Esophagus squamous epithelium (tissue), 5 donors: ENCODE results near the gene ZNF341. TPM values are rescaled to one million over a fixed set of nuclear protein-coding genes. Genes with fewer than 3 reads are reported as not detected.

ENCODE experiments used
- DNase-seq: peaks from one replicate; lab custom pipeline; 2025; lab: John Stamatoyannopoulos, UW
- H3K27ac ChIP-seq, 4 donors: fragments of 200-600 bp; sonication (generic); one replicate each; pipeline ENCODE4 v1.5.1; 2016 to 2019; ENCODE audit warnings: mild to moderate bottlenecking in 1 of 4
- H3K27me3 ChIP-seq, 4 donors: fragments of 200-600 bp; sonication (generic); 1 replicate in 3 of 4; 2 replicates in 1 of 4; pipeline versions ENCODE4 v1.5.1 to v1.6.0; 2017 to 2021; ENCODE audit warnings: antibody characterized with exemption in 1 of 4
- H3K36me3 ChIP-seq, 3 donors: fragments of 200-600 bp; sonication (generic); one replicate each; pipeline ENCODE4 v1.5.1; 2016 to 2019
- H3K4me1 ChIP-seq, 3 donors: fragments of 200-600 bp; sonication (generic); one replicate each; pipeline ENCODE4 v1.5.1; 2017 to 2019
- H3K4me3 ChIP-seq, 4 donors: fragments of 200-600 bp; sonication (generic); 1 replicate in 3 of 4; 2 replicates in 1 of 4; pipeline ENCODE4 v1.5.1; 2016 to 2019; ENCODE audit warnings: mild to moderate bottlenecking in 2 of 4, moderate library complexity in 1 of 4
- H3K9me3 ChIP-seq, 3 donors: fragments of 200-600 bp; sonication (generic); one replicate each; pipeline ENCODE4 v1.5.1; 2016 to 2019
- POLR2A ChIP-seq, 4 donors: fragments of 450-650 bp; IDR thresholded peaks; one replicate each; pipeline ENCODE4 v1.6.1; 2017; ENCODE audit warnings: antibody characterized with exemption in 4 of 4, mild to moderate bottlenecking in 4 of 4, moderate library complexity in 3 of 4
- WGBS, 2 donors: methylation state at CpG; one replicate each; pipeline ENCODE4 v1.1.5; 2018; 5-methylcytosine and 5-hydroxymethylcytosine counted together
- intact Hi-C: fragments of 100-400 bp; cut with DNase I; formaldehyde crosslinking; loops from one replicate; pipeline ENCODE4 v1.15.0; 2022
- total RNA-seq, 4 donors: library from RNA; depleted of rRNA; stranded (reverse); fragments of >200 nt; gene quantifications; one replicate each; pipeline ENCODE4 v1.1.0, GENCODE V29; 2016
- TF ChIP-seq, protein P1 (sequence below), 6 experiments: fragments of 450-650 bp in 4 of 6; fragments of 200-600 bp in 2 of 6; sonication (generic) in 2 of 6; IDR thresholded peaks; one replicate each; pipeline ENCODE4 v1.5.1; 2016 to 2019; ENCODE audit warnings: antibody characterized with exemption in 6 of 6, mild to moderate bottlenecking in 4 of 6, moderate library complexity in 4 of 6
- donor health status: DM: yes; HTN: yes; CAD: no.

The ZNF341 gene
- total RNA-seq, 4 donors from 2014 or later = 1.7 to 4.0 (median 3.2) TPM

DNA sequence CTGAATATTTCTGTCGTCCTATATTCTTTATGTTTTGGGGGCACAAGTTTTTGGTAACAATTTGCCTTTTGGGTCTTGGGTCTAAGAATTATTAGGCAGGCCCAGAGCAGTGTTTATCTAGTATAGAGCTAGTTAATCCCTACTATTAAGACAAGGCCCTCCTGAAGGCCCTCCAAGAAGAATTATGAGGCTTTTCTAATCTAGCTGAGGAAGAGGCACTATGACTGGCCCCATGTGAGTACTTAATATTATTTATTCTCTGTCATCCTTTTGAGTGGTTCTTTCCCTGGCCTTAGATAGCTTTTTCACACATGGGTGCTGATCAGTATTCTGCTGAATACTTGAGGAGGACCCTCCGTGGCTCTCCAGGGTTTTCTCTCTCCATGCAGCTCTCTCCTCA is 104.5 kb downstream of the ZNF341 start:
- no peak for DNase-seq
- H3K4me3 ChIP-seq = no peak overlapping the region
- intact Hi-C loops = no loop called here
- 82 to 84% methylated on average over 2 of the region's 2 CpGs for WGBS, 2 donors
- no peaks in the 10 kb centered on the region for H3K27me3 ChIP-seq
- peaks cover 0 to 25% (median 0%) of the 10 kb centered on the region in 3 donors for H3K36me3 ChIP-seq
- H3K4me1 ChIP-seq = peaks cover 0 to 85% (median 64%) of the 10 kb centered on the region in 3 donors
- TF ChIP-seq, protein P1, sequence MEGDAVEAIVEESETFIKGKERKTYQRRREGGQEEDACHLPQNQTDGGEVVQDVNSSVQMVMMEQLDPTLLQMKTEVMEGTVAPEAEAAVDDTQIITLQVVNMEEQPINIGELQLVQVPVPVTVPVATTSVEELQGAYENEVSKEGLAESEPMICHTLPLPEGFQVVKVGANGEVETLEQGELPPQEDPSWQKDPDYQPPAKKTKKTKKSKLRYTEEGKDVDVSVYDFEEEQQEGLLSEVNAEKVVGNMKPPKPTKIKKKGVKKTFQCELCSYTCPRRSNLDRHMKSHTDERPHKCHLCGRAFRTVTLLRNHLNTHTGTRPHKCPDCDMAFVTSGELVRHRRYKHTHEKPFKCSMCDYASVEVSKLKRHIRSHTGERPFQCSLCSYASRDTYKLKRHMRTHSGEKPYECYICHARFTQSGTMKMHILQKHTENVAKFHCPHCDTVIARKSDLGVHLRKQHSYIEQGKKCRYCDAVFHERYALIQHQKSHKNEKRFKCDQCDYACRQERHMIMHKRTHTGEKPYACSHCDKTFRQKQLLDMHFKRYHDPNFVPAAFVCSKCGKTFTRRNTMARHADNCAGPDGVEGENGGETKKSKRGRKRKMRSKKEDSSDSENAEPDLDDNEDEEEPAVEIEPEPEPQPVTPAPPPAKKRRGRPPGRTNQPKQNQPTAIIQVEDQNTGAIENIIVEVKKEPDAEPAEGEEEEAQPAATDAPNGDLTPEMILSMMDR (IDR thresholded peaks at IDR 0.05) = no peak
- TF ChIP-seq POLR2A (IDR thresholded peaks at IDR 0.05) = no peak
- H3K9me3 ChIP-seq = no peaks in the 10 kb centered on the region
- peak overlapping the region in 3 of 4 donors; percentile 7 to 27 (median 8) for H3K27ac ChIP-seq

DNA sequence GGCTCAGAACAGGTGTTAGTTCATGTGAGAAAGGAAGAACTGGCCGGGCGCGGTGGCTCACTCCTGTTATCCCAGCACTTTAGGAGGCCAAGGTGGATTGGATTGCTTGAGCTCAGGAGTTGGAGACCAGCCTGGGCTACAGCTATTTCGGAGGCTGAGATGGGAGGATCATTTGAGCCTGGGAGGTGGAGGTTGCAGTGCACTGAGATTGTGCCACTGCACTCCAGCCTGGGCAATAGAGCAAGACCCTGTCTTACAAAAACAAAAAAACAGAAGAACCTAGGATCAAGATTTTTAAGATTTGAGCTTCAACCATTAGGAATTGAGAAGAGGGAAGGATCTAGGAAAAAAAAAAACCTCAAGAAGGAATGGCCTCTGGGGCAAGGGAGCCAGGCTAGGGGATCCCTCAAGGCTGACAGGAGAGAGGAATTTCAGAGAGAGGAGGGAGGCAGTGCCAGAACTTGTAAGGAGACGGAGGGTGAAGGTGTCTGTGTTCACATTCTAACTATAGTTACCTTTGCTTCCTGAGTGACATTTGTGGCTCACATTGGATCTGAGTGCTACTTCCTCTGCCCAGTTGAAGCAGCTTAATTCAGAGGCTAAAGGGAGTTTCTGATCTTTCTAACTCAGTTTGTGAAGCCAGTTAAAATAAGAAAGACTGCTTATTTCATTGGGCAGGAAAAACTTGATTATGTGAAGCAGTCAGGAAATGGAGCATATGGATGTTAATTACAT is 105.5 kb downstream of the ZNF341 start:
- WGBS, 2 donors = 86 to 94% methylated on average over 5 of the region's 5 CpGs
- H3K27me3 ChIP-seq = no peaks in the 10 kb centered on the region
- H3K4me3 ChIP-seq = no peak overlapping the region
- no peak for TF ChIP-seq POLR2A (IDR thresholded peaks at IDR 0.05)
- TF ChIP-seq, protein P1 (IDR thresholded peaks at IDR 0.05) = no peak
- H3K9me3 ChIP-seq = no peaks in the 10 kb centered on the region
- H3K27ac ChIP-seq = peak overlapping the region in 1 of 4 donors; percentile 8
- intact Hi-C loops = no loop called here
- no peak for DNase-seq
- peaks cover 0 to 85% (median 60%) of the 10 kb centered on the region in 3 donors for H3K4me1 ChIP-seq
- peaks cover 0 to 18% (median 0%) of the 10 kb centered on the region in 3 donors for H3K36me3 ChIP-seq

DNA sequence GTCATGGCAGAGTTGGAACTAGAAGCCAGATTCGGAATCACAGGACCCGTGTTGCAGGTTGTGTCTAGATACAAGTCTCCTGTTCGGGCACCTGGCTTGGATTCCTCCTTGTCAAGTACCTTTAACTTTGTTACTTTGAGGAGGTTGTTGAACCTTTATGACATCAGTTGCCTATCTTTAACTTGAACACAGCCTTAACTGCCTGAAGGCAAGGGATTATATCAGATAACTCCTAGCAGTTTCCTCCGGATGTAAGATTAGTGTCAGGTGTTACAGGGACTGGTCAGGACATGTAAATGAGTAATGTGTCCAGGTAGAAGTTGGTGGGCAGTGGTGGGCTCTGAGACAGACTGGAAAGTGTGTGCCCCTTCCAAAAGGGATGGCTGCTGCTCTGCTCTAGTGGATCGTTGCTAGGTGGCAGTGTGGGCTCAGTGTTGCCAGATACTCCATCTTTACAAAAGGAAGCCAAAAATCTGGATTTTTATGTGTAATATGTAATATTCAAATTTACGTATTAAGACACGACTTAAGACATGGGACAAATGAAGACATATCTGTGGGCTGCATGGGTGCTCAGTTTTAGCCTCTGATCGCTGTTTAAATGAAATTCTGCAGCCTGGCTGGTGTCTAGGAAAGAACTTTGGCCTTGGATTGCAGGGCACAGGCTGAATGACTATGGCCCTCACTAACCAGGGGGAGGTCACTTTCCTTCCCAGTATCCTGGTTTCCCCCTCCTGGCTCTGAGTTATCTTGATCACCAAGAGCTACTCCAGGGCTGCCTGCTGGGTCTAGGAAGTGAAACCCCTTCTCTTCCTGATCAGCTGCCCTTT is 106.5 kb downstream of the ZNF341 start:
- peaks cover 0 to 85% (median 67%) of the 10 kb centered on the region in 3 donors for H3K4me1 ChIP-seq
- no peak overlapping the region for H3K4me3 ChIP-seq
- WGBS, 2 donors = 49 to 53% methylated on average over 7 to 8 of the region's 8 CpGs
- TF ChIP-seq POLR2A (IDR thresholded peaks at IDR 0.05) = no peak
- TF ChIP-seq, protein P1 (IDR thresholded peaks at IDR 0.05) = no peak
- no peak for DNase-seq
- no peak overlapping the region for H3K27ac ChIP-seq
- H3K9me3 ChIP-seq = no peaks in the 10 kb centered on the region
- peaks cover 0 to 9% (median 0%) of the 10 kb centered on the region in 3 donors for H3K36me3 ChIP-seq
- intact Hi-C loops = no loop called here
- no peaks in the 10 kb centered on the region for H3K27me3 ChIP-seq

DNA sequence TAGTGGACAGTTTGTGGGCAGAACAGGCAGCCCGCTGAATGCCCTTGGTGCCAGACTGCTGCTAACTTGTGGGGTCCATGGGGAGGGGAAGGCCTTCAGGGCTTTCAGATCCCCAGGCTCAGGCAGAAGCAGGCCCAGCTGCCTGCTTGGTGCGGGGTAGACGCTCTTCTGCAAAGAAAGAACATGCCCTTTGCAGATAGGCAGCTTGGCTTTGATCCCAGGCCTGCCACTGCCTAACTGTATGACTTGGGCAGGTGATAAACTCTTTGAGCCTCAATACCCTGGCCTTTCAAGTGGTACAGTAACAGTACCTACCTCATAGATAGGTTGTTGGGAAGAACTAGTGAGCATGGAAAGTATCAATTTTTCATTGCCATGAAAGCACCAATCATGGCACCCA is 107.8 kb downstream of the ZNF341 start:
- H3K9me3 ChIP-seq = no peaks in the 10 kb centered on the region
- H3K4me3 ChIP-seq = no peak overlapping the region
- no peak for TF ChIP-seq POLR2A (IDR thresholded peaks at IDR 0.05)
- TF ChIP-seq, protein P1 (IDR thresholded peaks at IDR 0.05) = no peak
- H3K36me3 ChIP-seq = peaks cover 0 to 8% (median 0%) of the 10 kb centered on the region in 3 donors
- H3K4me1 ChIP-seq = peaks cover 0 to 92% (median 74%) of the 10 kb centered on the region in 3 donors
- intact Hi-C loops = no loop called here
- WGBS, 2 donors = 43 to 80% methylated on average over 1 to 2 of the region's 3 CpGs
- H3K27me3 ChIP-seq = no peaks in the 10 kb centered on the region
- no peak overlapping the region for H3K27ac ChIP-seq
- no peak for DNase-seq

DNA sequence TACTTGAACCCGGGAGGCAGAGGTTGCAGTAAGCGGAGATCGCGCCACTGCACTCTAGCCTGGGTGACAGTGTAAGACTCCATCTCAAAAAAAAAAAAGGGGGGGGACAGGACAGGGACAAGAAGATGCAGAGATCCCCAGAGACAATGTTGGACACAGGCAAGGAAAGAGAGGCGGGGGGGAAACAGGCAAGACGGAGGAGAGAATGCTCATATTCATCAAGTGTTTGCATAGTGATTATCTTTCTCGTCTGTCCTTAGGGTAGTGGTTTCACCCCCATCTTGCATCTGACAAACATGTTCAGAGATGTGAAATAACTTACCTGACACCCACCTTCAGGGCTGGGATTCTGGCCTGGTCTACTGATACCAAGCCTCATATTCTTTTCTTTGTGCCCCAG is 108.4 kb downstream of the ZNF341 start:
- no peaks in the 10 kb centered on the region for H3K27me3 ChIP-seq
- no peak overlapping the region for H3K27ac ChIP-seq
- H3K4me3 ChIP-seq = no peak overlapping the region
- DNase-seq = no peak
- intact Hi-C loops = no loop called here
- peaks cover 0 to 92% (median 74%) of the 10 kb centered on the region in 3 donors for H3K4me1 ChIP-seq
- 83 to 85% methylated on average over 6 to 7 of the region's 7 CpGs for WGBS, 2 donors
- peaks cover 0 to 5% (median 0%) of the 10 kb centered on the region in 3 donors for H3K36me3 ChIP-seq
- H3K9me3 ChIP-seq = no peaks in the 10 kb centered on the region
- no peak for TF ChIP-seq POLR2A (IDR thresholded peaks at IDR 0.05)
- TF ChIP-seq, protein P1 (IDR thresholded peaks at IDR 0.05) = no peak
